Panc1 (cell line): ENCODE results near the gene PLA2G2D. TPM values are rescaled to one million over a fixed set of nuclear protein-coding genes. Genes with fewer than 3 reads are reported as not detected.
A peak's percentile ranks its signal among the peaks of the same experiment; 100 is the strongest.

Experiments
- ATAC-seq: fragments of 200-7000 bp; cut with Tn5 transposase; 2 replicates; pipeline ENCODE4 v1.9.1; 2020; ENCODE audit warnings: mild to moderate bottlenecking, moderate library complexity
- BruUV-seq: library from RNA; stranded (reverse); fragments of 400-500 nt; replicated peaks from 2 replicates; lab custom pipeline; 2021; lab: Mats Ljungman, UMichigan
- CTCF ChIA-PET: fragments of 300-600 bp; sonication (Branson Sonifier 250); formaldehyde crosslinking; loops from one replicate; lab custom pipeline; 2022; ENCODE audit warnings: antibody characterized with exemption; lab: Charles Lee
- POLR2A ChIA-PET: fragments of 300-600 bp; sonication (Branson Sonifier 250); formaldehyde crosslinking; loops from one replicate; lab custom pipeline; 2022; ENCODE audit warnings: antibody characterized with exemption; lab: Charles Lee
- DNase-seq: peaks from one replicate; pipeline ENCODE4 v3.0.0-alpha.2; 2010; ENCODE audit warnings: low read depth, low spot score
- H3K27ac ChIP-seq: 2 replicates; pipeline ENCODE4 v1.5.1; 2011; ENCODE audit warnings: mild to moderate bottlenecking, low read length, inconsistent platforms
- H3K27me3 ChIP-seq: fragments of 200-500 bp; sonication (Bioruptor generic); 2 replicates; pipeline ENCODE4 v1.6.0; 2014; ENCODE audit warnings: low read length, inconsistent platforms; ENCODE audit not compliant: control insufficient read depth, insufficient read depth
- H3K36me3 ChIP-seq: fragments of 200-500 bp; sonication (Bioruptor generic); 2 replicates; pipeline ENCODE4 v1.5.1; 2014; ENCODE audit warnings: inconsistent platforms, mild to moderate bottlenecking, low read length, moderate library complexity; ENCODE audit not compliant: control insufficient read depth, insufficient read depth
- H3K4me1 ChIP-seq: 2 replicates; pipeline ENCODE4 v1.5.1; 2011; ENCODE audit warnings: inconsistent platforms, mild to moderate bottlenecking, low read length, moderate library complexity; ENCODE audit not compliant: control insufficient read depth, insufficient read depth
- H3K4me3 ChIP-seq, 2 experiments: 2 replicates each; pipeline ENCODE4 v1.5.1; 2011 to 2012; ENCODE audit warnings: low read depth in 2 of 2, low read length in 2 of 2, mild to moderate bottlenecking in 2 of 2, inconsistent platforms in 1 of 2, moderate library complexity in 1 of 2
- H3K9me3 ChIP-seq: fragments of 200-500 bp; sonication (Bioruptor generic); 2 replicates; pipeline ENCODE4 v1.5.1; 2014; ENCODE audit warnings: low read depth, mild to moderate bottlenecking, inconsistent platforms, low read length, moderate library complexity; ENCODE audit not compliant: control insufficient read depth, insufficient read depth
- CTCF ChIP-seq: fragments of 450-650 bp; IDR thresholded peaks from 2 replicates; pipeline ENCODE4 v1.5.1; 2017; ENCODE audit warnings: mild to moderate bottlenecking
- POLR2AphosphoS5 ChIP-seq: IDR thresholded peaks from 2 replicates; pipeline ENCODE4 v1.6.1; 2012; ENCODE audit warnings: mild to moderate bottlenecking, low read depth, low read length, moderate library complexity
- REST ChIP-seq, 2 experiments: IDR thresholded peaks; 2 replicates each; pipeline ENCODE4 v1.6.1; 2011 to 2012; ENCODE audit warnings: low read depth in 2 of 2, control low read depth in 1 of 2, low read length in 1 of 2, mild to moderate bottlenecking in 1 of 2, moderate library complexity in 1 of 2; ENCODE audit not compliant: insufficient read depth in 1 of 2
- SIN3A ChIP-seq: IDR thresholded peaks from 2 replicates; pipeline ENCODE4 v1.6.1; 2012; ENCODE audit warnings: low read depth, mild to moderate bottlenecking, low read length, moderate library complexity, borderline replicate concordance; ENCODE audit not compliant: insufficient read depth
- TCF7L2 ChIP-seq: IDR thresholded peaks from 2 replicates; pipeline ENCODE4 v1.6.1; 2011; ENCODE audit warnings: mild to moderate bottlenecking, low read depth, low read length, inconsistent platforms
- in situ Hi-C: cut with HindIII; loops from 2 replicates; pipeline ENCODE4 v1.10.0; 2016; ENCODE audit warnings: low sequenced_read_pairs, low pct_unique_long_range_greater_than_20kb
- intact Hi-C: fragments of 100-400 bp; cut with micrococcal nuclease; formaldehyde crosslinking; loops from one replicate; pipeline ENCODE4 v1.10.0; 2022; ENCODE audit not compliant: unreplicated experiment
- total RNA-seq: library from RNA; stranded (reverse); gene quantifications from one replicate; pipeline ENCODE4 v1.2.1, GENCODE V29; 2021; ENCODE audit not compliant: unreplicated experiment

PLA2G2D gene
- total RNA-seq, 1 experiment from 2014 or later = not detected

- Histone ChIP-seq H3K9me3 (peaks cover under 1% of the 10 kb centered on the region; the same call in 1 of the 2 replicates), H3K4me1 (peaks cover 4% of the 10 kb centered on the region; the same call in 1 of the 2 replicates), H3K4me3 (peak overlapping the region in 1 of 2 experiments; percentile 3; a peak in 2 of 4 replicates), H3K27ac (peak overlapping the region; percentile 21; the same call in 1 of the 2 replicates), H3K27me3 (no peaks in the 10 kb centered on the region), H3K36me3 (no peaks in the 10 kb centered on the region)
- no peak for TF ChIP-seq TCF7L2
- DNase-seq = no peak
- in situ Hi-C loops = no loop called here
- ChIA-PET POLR2A (no interaction called here), CTCF (interaction anchor here (0.5 to 0.6 kb wide), 2 partner anchors 24 to 52 kb away, joined by 3 read pairs; no protein-coding TSS in a partner anchor)
- BruUV-seq = no TSS peak
- no peak for ATAC-seq
- intact Hi-C loops = no loop called here
Measured at GRCh38 chr1:20154301-20154831, 35.0 kb upstream of the PLA2G2D start.

GRCh38 chr1:20153000-20153418 is 33.7 kb upstream of the PLA2G2D start:
- no peak for ATAC-seq
- POLR2A ChIA-PET = no interaction called here
- Histone ChIP-seq H3K36me3 (no peaks in the 10 kb centered on the region), H3K4me1 (peaks cover 4% of the 10 kb centered on the region; the same call in 1 of the 2 replicates), H3K4me3 (no peak overlapping the region), H3K27me3 (no peaks in the 10 kb centered on the region), H3K27ac (no peak overlapping the region), H3K9me3 (no peaks in the 10 kb centered on the region)
- CTCF ChIA-PET = interaction anchor here (0.6 to 0.7 kb wide), 4 partner anchors 201 to 491 kb away, joined by 3 to 16 read pairs (median 8); no protein-coding TSS in a partner anchor
- in situ Hi-C loops (no loop called here), intact Hi-C loops (loop anchor here (2.0 kb wide), 2 partner anchors 178 to 234 kb away; no protein-coding TSS in a partner anchor)
- no peak for TF ChIP-seq SIN3A
- no peak for TF ChIP-seq REST (IDR thresholded peaks at IDR 0.05; ENCODE audit: insufficient read depth in 1 of 2, low read depth in 2 of 2, low read length in 1 of 2)
- no peak for TF ChIP-seq CTCF
- TF ChIP-seq TCF7L2 = no peak
- no peak for TF ChIP-seq POLR2AphosphoS5
- no TSS peak for BruUV-seq
- DNase-seq = no peak

- ChIA-PET CTCF (interaction anchor here (0.7 to 1.5 kb wide), 2 partner anchors 178 to 260 kb away, joined by 6 to 12 read pairs; no protein-coding TSS in a partner anchor), POLR2A (no interaction called here)
- H3K36me3 ChIP-seq = no peaks in the 10 kb centered on the region
- no peak for ATAC-seq
- TF ChIP-seq REST (IDR thresholded peaks at IDR 0.05; ENCODE audit: insufficient read depth in 1 of 2, low read depth in 2 of 2, low read length in 1 of 2) (no peak), POLR2AphosphoS5 (no peak), CTCF (peak; percentile 18)
- in situ Hi-C loops = no loop called here
- no peak overlapping the region for H3K27ac ChIP-seq
- no peaks in the 10 kb centered on the region for H3K9me3 ChIP-seq
- no peaks in the 10 kb centered on the region for H3K27me3 ChIP-seq
- peaks cover 4% of the 10 kb centered on the region; the same call in 1 of the 2 replicates for H3K4me1 ChIP-seq
- BruUV-seq = no TSS peak
- intact Hi-C loops = loop anchor here (2.0 kb wide), 2 partner anchors 178 to 234 kb away; no protein-coding TSS in a partner anchor
- DNase-seq = no peak
- H3K4me3 ChIP-seq = no peak overlapping the region
Measured at GRCh38 chr1:20152599-20152930, 33.2 kb upstream of the PLA2G2D start.
